Caco-2 (cell line): ENCODE measurements around the gene LMO3. TPM values are rescaled to one million over a fixed set of nuclear protein-coding genes. Genes with fewer than 3 reads are reported as not detected.

ENCODE experiments used
- BruUV-seq: library from RNA; stranded (reverse); fragments of 400-500 nt; replicated peaks from 2 replicates; lab custom pipeline; 2021; lab: Mats Ljungman, UMichigan
- CTCF ChIA-PET: fragments of 300-600 bp; sonication (Branson Sonifier 250); formaldehyde crosslinking; loops from one replicate; lab custom pipeline; 2022; ENCODE audit warnings: antibody characterized with exemption; lab: Charles Lee
- POLR2A ChIA-PET: fragments of 300-600 bp; sonication (Branson Sonifier 250); formaldehyde crosslinking; loops from one replicate; lab custom pipeline; 2022; ENCODE audit warnings: antibody characterized with exemption; lab: Charles Lee
- DNase-seq, 2 experiments: peaks; one replicate each; pipeline versions ENCODE4 v3.0.0 to v3.0.0-alpha.2; 2020 to 2022
- H3K27me3 ChIP-seq: replicated peaks from 2 replicates; pipeline ENCODE4 v1.6.0; 2011; ENCODE audit warnings: low read length; ENCODE audit not compliant: control insufficient read depth, insufficient read depth
- H3K36me3 ChIP-seq: 2 replicates; pipeline ENCODE4 v1.5.1; 2011; ENCODE audit warnings: low read length; ENCODE audit not compliant: control insufficient read depth, insufficient read depth
- H3K4me1 ChIP-seq: fragments of 250-450 bp; sonication (Bioruptor Pico); 2 replicates; pipeline ENCODE4 v1.5.1; 2020; ENCODE audit warnings: mild to moderate bottlenecking
- H3K4me3 ChIP-seq: 2 replicates; pipeline ENCODE4 v1.5.1; 2011; ENCODE audit warnings: low read depth, mild to moderate bottlenecking, control low read depth, low read length
- H3K9me3 ChIP-seq: fragments of 250-450 bp; sonication (Bioruptor Pico); 2 replicates; pipeline ENCODE4 v1.5.1; 2020; ENCODE audit warnings: mild to moderate bottlenecking, moderate library complexity
- H3K27ac Mint-ChIP-seq: one replicate; pipeline ENCODE4 v1.8.0; 2022; ENCODE audit warnings: mixed read lengths; ENCODE audit not compliant: unreplicated experiment
- H3K27me3 Mint-ChIP-seq: one replicate; pipeline ENCODE4 v1.8.0; 2022; ENCODE audit warnings: mixed read lengths; ENCODE audit not compliant: insufficient read depth, unreplicated experiment
- H3K36me3 Mint-ChIP-seq: one replicate; pipeline ENCODE4 v1.8.0; 2022; ENCODE audit warnings: mild to moderate bottlenecking, mixed read lengths; ENCODE audit not compliant: insufficient read depth, unreplicated experiment
- H3K4me1 Mint-ChIP-seq: one replicate; pipeline ENCODE4 v1.8.0; 2022; ENCODE audit warnings: low read depth, mixed read lengths; ENCODE audit not compliant: unreplicated experiment
- H3K4me3 Mint-ChIP-seq: one replicate; pipeline ENCODE4 v1.8.0; 2022; ENCODE audit warnings: mild to moderate bottlenecking, moderate library complexity, mixed read lengths; ENCODE audit not compliant: unreplicated experiment
- H3K9me3 Mint-ChIP-seq: one replicate; pipeline ENCODE4 v1.8.0; 2022; ENCODE audit warnings: mixed read lengths; ENCODE audit not compliant: unreplicated experiment
- CTCF ChIP-seq, 2 experiments: fragments of 200-600 bp in 1 of 2; IDR thresholded peaks; 1 replicate in 1 of 2; 2 replicates in 1 of 2; pipeline versions ENCODE4 v1.5.1 to v1.8.0; 2011 to 2022; ENCODE audit warnings: antibody characterized with exemption in 1 of 2, control low read depth in 1 of 2, inconsistent platforms in 1 of 2, low read depth in 1 of 2, low read length in 1 of 2, mild to moderate bottlenecking in 1 of 2, moderate library complexity in 1 of 2; ENCODE audit not compliant: insufficient read depth in 1 of 2, severe bottlenecking in 1 of 2, unreplicated experiment in 1 of 2
- intact Hi-C: fragments of 100-400 bp; cut with micrococcal nuclease; formaldehyde crosslinking; loops from one replicate; pipeline ENCODE4 v1.10.0; 2022; ENCODE audit not compliant: unreplicated experiment
- total RNA-seq: library from RNA; stranded (reverse); gene quantifications from 2 replicates; pipeline ENCODE4 v1.2.3, GENCODE V29; 2022

Gene LMO3
- total RNA-seq, 1 experiment from 2014 or later: not detected

GRCh38 chr12:16603916-16604575 lies 1.9 kb downstream of the LMO3 start:
- H3K9me3 ChIP-seq: no peaks in the 10 kb centered on the region
- no TSS peak for BruUV-seq
- ChIA-PET POLR2A (interaction anchor here (0.6 kb wide), 2 partner anchors 9 to 420 kb away, joined by 6 to 8 read pairs; no protein-coding TSS in a partner anchor), CTCF (no interaction called here)
- Mint-ChIP-seq H3K4me3 (no peak overlapping the region), H3K4me1 (peaks cover 10% of the 10 kb centered on the region), H3K9me3 (no peaks in the 10 kb centered on the region), H3K36me3 (no peaks in the 10 kb centered on the region), H3K27ac (no peak overlapping the region), H3K27me3 (peaks cover 30% of the 10 kb centered on the region)
- no peak overlapping the region for H3K4me3 ChIP-seq
- TF ChIP-seq CTCF (IDR thresholded peaks at IDR 0.05; ENCODE audit: insufficient read depth in 1 of 2, low read depth in 1 of 2, low read length in 1 of 2, severe bottlenecking in 1 of 2, unreplicated experiment in 1 of 2): no peak
- no peak for DNase-seq
- H3K4me1 ChIP-seq: no peaks in the 10 kb centered on the region
- no peaks in the 10 kb centered on the region for H3K36me3 ChIP-seq
- intact Hi-C loops: no loop called here
- H3K27me3 ChIP-seq: peaks cover 2% of the 10 kb centered on the region

GRCh38 chr12:16603260-16603915 lies 2.6 kb downstream of the LMO3 start:
- no peak overlapping the region for H3K4me3 Mint-ChIP-seq
- H3K4me1 ChIP-seq: no peaks in the 10 kb centered on the region
- ChIA-PET CTCF (no interaction called here), POLR2A (no interaction called here)
- TF ChIP-seq CTCF (IDR thresholded peaks at IDR 0.05; ENCODE audit: insufficient read depth in 1 of 2, low read depth in 1 of 2, low read length in 1 of 2, severe bottlenecking in 1 of 2, unreplicated experiment in 1 of 2): no peak
- intact Hi-C loops: no loop called here
- DNase-seq: no peak
- no peaks in the 10 kb centered on the region for H3K36me3 ChIP-seq
- BruUV-seq: no TSS peak
- H3K27me3 Mint-ChIP-seq: peaks cover 31% of the 10 kb centered on the region
- no peaks in the 10 kb centered on the region for H3K36me3 Mint-ChIP-seq
- H3K9me3 ChIP-seq: no peaks in the 10 kb centered on the region
- no peaks in the 10 kb centered on the region for H3K9me3 Mint-ChIP-seq
- H3K27ac Mint-ChIP-seq: no peak overlapping the region
- H3K4me1 Mint-ChIP-seq: peaks cover 10% of the 10 kb centered on the region
- H3K27me3 ChIP-seq: peaks cover 2% of the 10 kb centered on the region
- no peak overlapping the region for H3K4me3 ChIP-seq

- Histone ChIP-seq H3K4me1 (no peaks in the 10 kb centered on the region), H3K9me3 (no peaks in the 10 kb centered on the region), H3K27me3 (no peaks in the 10 kb centered on the region; the same call in none of the 2 replicates), H3K36me3 (no peaks in the 10 kb centered on the region), H3K4me3 (no peak overlapping the region)
- Mint-ChIP-seq H3K4me1 (peaks cover 10% of the 10 kb centered on the region), H3K36me3 (no peaks in the 10 kb centered on the region), H3K27me3 (peaks cover 24% of the 10 kb centered on the region), H3K27ac (no peak overlapping the region), H3K4me3 (no peak overlapping the region), H3K9me3 (no peaks in the 10 kb centered on the region)
- ChIA-PET CTCF (no interaction called here), POLR2A (no interaction called here)
- intact Hi-C loops: no loop called here
- no peak for DNase-seq
- no TSS peak for BruUV-seq
- TF ChIP-seq CTCF (IDR thresholded peaks at IDR 0.05; ENCODE audit: insufficient read depth in 1 of 2, low read depth in 1 of 2, low read length in 1 of 2, severe bottlenecking in 1 of 2, unreplicated experiment in 1 of 2): no peak
Observed at GRCh38 chr12:16602412-16602811, 3.5 kb downstream of the LMO3 start.
